Mucosa of stomach (tissue), 1 donor: ENCODE results near the gene SLC7A14.

Source experiments
- H3K27me3 ChIP-seq: one replicate; pipeline ENCODE4 v1.7.0; 2013; ENCODE audit warnings: mild to moderate bottlenecking, low read length; ENCODE audit not compliant: control insufficient read depth, insufficient read depth
- H3K36me3 ChIP-seq: one replicate; pipeline ENCODE4 v1.7.0; 2013; ENCODE audit warnings: low read length; ENCODE audit not compliant: control insufficient read depth, insufficient read depth
- H3K4me1 ChIP-seq: one replicate; pipeline ENCODE4 v1.7.0; 2013; ENCODE audit warnings: mild to moderate bottlenecking, low read length; ENCODE audit not compliant: control insufficient read depth, insufficient read depth
- H3K4me3 ChIP-seq: one replicate; pipeline ENCODE4 v1.7.0; 2013; ENCODE audit warnings: low read length
- H3K9ac ChIP-seq: one replicate; pipeline ENCODE4 v1.7.0; 2013; ENCODE audit warnings: mild to moderate bottlenecking, low read length, moderate library complexity
- H3K9me3 ChIP-seq: one replicate; pipeline ENCODE4 v1.7.0; 2013; ENCODE audit warnings: mild to moderate bottlenecking, low read length, moderate library complexity; ENCODE audit not compliant: control insufficient read depth
- donor health status: Pancreatic carcinoma.

Gene SLC7A14

GRCh38 chr3:170610321-170610884 is 24.5 kb upstream of the SLC7A14 start:
- H3K9ac ChIP-seq, result no peak overlapping the region
- H3K9me3 ChIP-seq, result no peaks in the 10 kb centered on the region
- H3K27me3 ChIP-seq, result no peaks in the 10 kb centered on the region
- no peaks in the 10 kb centered on the region for H3K36me3 ChIP-seq
- no peak overlapping the region for H3K4me3 ChIP-seq
- no peaks in the 10 kb centered on the region for H3K4me1 ChIP-seq

GRCh38 chr3:170608475-170608874 is 22.6 kb upstream of the SLC7A14 start:
- Histone ChIP-seq H3K9ac (no peak overlapping the region), H3K4me3 (no peak overlapping the region), H3K4me1 (no peaks in the 10 kb centered on the region), H3K36me3 (no peaks in the 10 kb centered on the region), H3K27me3 (no peaks in the 10 kb centered on the region), H3K9me3 (no peaks in the 10 kb centered on the region)

GRCh38 chr3:170606675-170607074 is 20.8 kb upstream of the SLC7A14 start:
- Histone ChIP-seq H3K9ac (no peak overlapping the region), H3K36me3 (no peaks in the 10 kb centered on the region), H3K27me3 (no peaks in the 10 kb centered on the region), H3K4me1 (no peaks in the 10 kb centered on the region), H3K4me3 (no peak overlapping the region), H3K9me3 (no peaks in the 10 kb centered on the region)

- Histone ChIP-seq H3K9ac (no peak overlapping the region), H3K27me3 (no peaks in the 10 kb centered on the region), H3K36me3 (no peaks in the 10 kb centered on the region), H3K4me1 (no peaks in the 10 kb centered on the region), H3K9me3 (no peaks in the 10 kb centered on the region), H3K4me3 (no peak overlapping the region)
Measured at GRCh38 chr3:170605490-170605889, 19.6 kb upstream of the SLC7A14 start.

GRCh38 chr3:170603770-170604510 is 18.1 kb upstream of the SLC7A14 start:
- H3K27me3 ChIP-seq, result no peaks in the 10 kb centered on the region

GRCh38 chr3:170602556-170602955 is 16.7 kb upstream of the SLC7A14 start:
- Histone ChIP-seq H3K36me3 (no peaks in the 10 kb centered on the region), H3K9me3 (no peaks in the 10 kb centered on the region), H3K9ac (no peak overlapping the region), H3K27me3 (no peaks in the 10 kb centered on the region), H3K4me1 (no peaks in the 10 kb centered on the region), H3K4me3 (no peak overlapping the region)

More at GRCh38 chr3:170603770-170604510, 18.1 kb upstream of the SLC7A14 start:
- Histone ChIP-seq H3K36me3 (no peaks in the 10 kb centered on the region), H3K9ac (no peak overlapping the region), H3K9me3 (no peaks in the 10 kb centered on the region), H3K4me1 (no peaks in the 10 kb centered on the region), H3K4me3 (no peak overlapping the region)

- no peaks in the 10 kb centered on the region for H3K27me3 ChIP-seq
- H3K9ac ChIP-seq, result no peak overlapping the region
- no peak overlapping the region for H3K4me3 ChIP-seq
- no peaks in the 10 kb centered on the region for H3K36me3 ChIP-seq
- H3K9me3 ChIP-seq, result no peaks in the 10 kb centered on the region
- H3K4me1 ChIP-seq, result no peaks in the 10 kb centered on the region
Measured at GRCh38 chr3:170600005-170600624, 14.2 kb upstream of the SLC7A14 start.

GRCh38 chr3:170599091-170599490 is 13.2 kb upstream of the SLC7A14 start:
- H3K27me3 ChIP-seq, result no peaks in the 10 kb centered on the region
- H3K9ac ChIP-seq, result no peak overlapping the region
- no peaks in the 10 kb centered on the region for H3K4me1 ChIP-seq
- H3K9me3 ChIP-seq, result no peaks in the 10 kb centered on the region
- H3K36me3 ChIP-seq, result no peaks in the 10 kb centered on the region
- H3K4me3 ChIP-seq, result no peak overlapping the region

GRCh38 chr3:170598091-170598502 is 12.2 kb upstream of the SLC7A14 start:
- Histone ChIP-seq H3K9me3 (no peaks in the 10 kb centered on the region), H3K4me1 (no peaks in the 10 kb centered on the region), H3K36me3 (no peaks in the 10 kb centered on the region), H3K4me3 (no peak overlapping the region), H3K27me3 (no peaks in the 10 kb centered on the region), H3K9ac (no peak overlapping the region)

GRCh38 chr3:170594528-170594927 is 8.7 kb upstream of the SLC7A14 start:
- H3K9me3 ChIP-seq, result no peaks in the 10 kb centered on the region
- no peak overlapping the region for H3K4me3 ChIP-seq
- no peak overlapping the region for H3K9ac ChIP-seq
- H3K27me3 ChIP-seq, result no peaks in the 10 kb centered on the region
- H3K4me1 ChIP-seq, result no peaks in the 10 kb centered on the region
- no peaks in the 10 kb centered on the region for H3K36me3 ChIP-seq

GRCh38 chr3:170593634-170594033 is 7.8 kb upstream of the SLC7A14 start:
- no peaks in the 10 kb centered on the region for H3K9me3 ChIP-seq
- no peak overlapping the region for H3K4me3 ChIP-seq
- no peaks in the 10 kb centered on the region for H3K4me1 ChIP-seq
- H3K27me3 ChIP-seq, result no peaks in the 10 kb centered on the region
- no peak overlapping the region for H3K9ac ChIP-seq
- H3K36me3 ChIP-seq, result no peaks in the 10 kb centered on the region

GRCh38 chr3:170589113-170589512 is 3.2 kb upstream of the SLC7A14 start:
- no peaks in the 10 kb centered on the region for H3K36me3 ChIP-seq
- H3K9ac ChIP-seq, result no peak overlapping the region
- H3K4me3 ChIP-seq, result no peak overlapping the region
- H3K9me3 ChIP-seq, result no peaks in the 10 kb centered on the region
- no peaks in the 10 kb centered on the region for H3K4me1 ChIP-seq
- peaks cover 33% of the 10 kb centered on the region for H3K27me3 ChIP-seq
